HG03196 (cell line): ENCODE results near the gene TXNRD2.

Experiments
- ATAC-seq: cut with Tn5 transposase; IDR thresholded peaks from one replicate; pipeline ENCODE4 v1.9.1; 2021; ENCODE audit not compliant: unreplicated experiment

TXNRD2 gene

GRCh38 chr22:19941365-19942082 lies at the start of gene TXNRD2, which contains the start of gene COMT:
Gene TXNRD2, minus strand, starts transcription at chr22:19941818. Its CDS starts 15 bp downstream, at chr22:19941803.
Gene COMT, plus strand, starts transcription at chr22:19941772. Its CDS starts 20,755 bp downstream, at chr22:19962527.
- no peak for ATAC-seq

DNA sequence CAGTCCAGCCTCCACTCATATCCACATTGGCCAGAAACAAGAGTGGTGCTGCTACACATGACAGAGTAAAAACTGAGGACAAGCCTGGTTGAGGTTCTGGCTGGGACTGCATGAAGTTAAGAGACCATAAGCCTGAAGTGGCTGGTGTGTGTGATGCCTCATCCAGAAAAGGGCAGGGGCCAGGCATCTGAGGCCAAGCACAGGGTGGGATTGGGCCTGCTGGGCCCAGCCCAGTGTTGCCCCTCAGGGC lies 49.7 kb upstream of the TXNRD2 start:
- ATAC-seq = no peak

GRCh38 chr22:19990609-19991394 lies 49.2 kb upstream of the TXNRD2 start:
- no peak for ATAC-seq

DNA sequence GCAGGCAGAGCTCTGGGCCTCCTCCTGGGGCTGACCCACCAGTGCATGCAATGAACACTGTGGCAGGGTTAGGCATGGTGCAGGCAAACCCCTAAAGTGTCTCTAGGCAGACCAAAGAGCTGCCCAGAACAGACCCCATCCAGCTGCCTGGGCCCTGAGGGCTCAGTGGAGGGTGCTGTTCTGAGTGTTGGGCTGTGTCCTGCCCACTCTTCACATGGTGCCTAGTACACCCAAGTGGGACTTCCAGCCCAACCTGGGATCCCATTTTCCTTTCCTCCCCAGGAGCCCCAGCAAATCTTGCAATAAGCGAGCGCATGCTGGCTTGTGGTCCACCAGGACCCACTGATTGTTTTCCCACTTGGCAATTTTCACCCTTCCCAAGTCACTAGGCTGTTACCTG lies 48.6 kb upstream of the TXNRD2 start:
- no peak for ATAC-seq

DNA sequence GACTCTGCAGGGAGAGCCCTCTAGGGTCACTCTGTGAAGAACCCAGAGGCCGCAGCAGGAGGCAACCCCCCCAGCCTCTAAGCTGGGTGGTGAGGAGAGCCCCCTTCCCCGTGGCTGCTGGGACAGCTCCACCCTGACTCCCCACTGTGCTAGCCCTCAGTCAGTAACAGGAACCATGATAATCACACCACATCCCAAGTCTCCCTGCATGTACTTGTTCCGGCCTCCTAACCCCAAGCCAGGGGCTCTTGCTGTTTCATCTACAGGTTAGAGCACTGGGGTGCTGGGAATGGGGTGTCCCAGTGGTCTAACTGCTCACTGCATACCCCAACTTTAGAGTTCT lies 48.1 kb upstream of the TXNRD2 start:
- no peak for ATAC-seq

GRCh38 chr22:19988965-19989724 lies 47.5 kb upstream of the TXNRD2 start:
- no peak for ATAC-seq

- ATAC-seq = no peak
These were observed 46.8 kb upstream of the TXNRD2 start for GRCh38 chr22:19988331-19988808.

- ATAC-seq = no peak
These were observed 46.0 kb upstream of the TXNRD2 start for GRCh38 chr22:19987394-19988306.

DNA sequence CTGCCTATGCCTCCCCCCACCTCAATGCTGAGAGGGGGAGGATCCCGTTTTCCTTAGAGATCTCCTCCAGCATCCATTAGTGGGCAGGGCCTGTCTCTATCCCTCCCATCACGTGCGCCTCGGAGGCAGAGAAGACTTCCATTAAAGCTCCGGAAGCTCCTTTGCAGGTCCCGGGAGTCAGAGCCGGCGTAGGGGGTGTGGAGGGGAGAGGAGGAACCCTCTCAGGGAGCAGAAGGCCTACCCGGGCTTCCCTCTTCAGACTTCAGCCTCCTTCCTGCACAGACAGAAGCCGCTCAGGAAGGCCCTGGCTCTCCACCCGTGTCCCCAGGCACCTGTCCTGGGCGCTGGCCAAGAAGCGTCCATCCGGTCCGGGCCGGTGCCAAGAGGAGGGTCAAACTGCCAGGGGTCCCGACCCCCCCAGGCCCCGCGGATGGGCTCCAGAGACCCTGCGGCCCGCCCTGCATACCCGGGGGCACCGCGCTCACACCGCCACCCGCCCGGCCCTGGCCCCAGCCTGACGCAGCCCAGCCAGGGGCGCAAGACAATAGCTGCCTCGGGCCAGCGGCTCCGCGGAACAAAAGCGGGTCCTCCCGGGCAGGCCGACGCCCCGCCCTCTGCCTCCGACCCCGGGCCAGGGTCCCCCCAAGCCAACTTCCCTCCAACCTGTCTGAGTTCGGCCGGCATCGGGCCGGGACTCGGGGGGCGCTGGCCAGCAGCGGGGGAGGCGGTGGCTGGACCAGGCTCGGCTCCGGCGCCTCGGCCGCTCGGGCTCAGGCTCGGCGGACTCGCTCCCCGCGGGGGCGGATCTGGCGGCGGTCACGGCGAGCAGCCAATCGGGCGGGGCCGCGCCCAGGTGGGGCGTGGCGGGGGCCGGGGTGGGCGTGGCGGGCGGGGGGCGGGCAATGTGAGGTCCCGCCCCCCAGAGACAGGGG lies 45.1 kb upstream of the TXNRD2 start:
- no peak for ATAC-seq

GRCh38 chr22:19986011-19986409 lies 44.4 kb upstream of the TXNRD2 start:
- no peak for ATAC-seq

- ATAC-seq = no peak
These were observed 43.5 kb upstream of the TXNRD2 start for GRCh38 chr22:19984851-19985811.

DNA sequence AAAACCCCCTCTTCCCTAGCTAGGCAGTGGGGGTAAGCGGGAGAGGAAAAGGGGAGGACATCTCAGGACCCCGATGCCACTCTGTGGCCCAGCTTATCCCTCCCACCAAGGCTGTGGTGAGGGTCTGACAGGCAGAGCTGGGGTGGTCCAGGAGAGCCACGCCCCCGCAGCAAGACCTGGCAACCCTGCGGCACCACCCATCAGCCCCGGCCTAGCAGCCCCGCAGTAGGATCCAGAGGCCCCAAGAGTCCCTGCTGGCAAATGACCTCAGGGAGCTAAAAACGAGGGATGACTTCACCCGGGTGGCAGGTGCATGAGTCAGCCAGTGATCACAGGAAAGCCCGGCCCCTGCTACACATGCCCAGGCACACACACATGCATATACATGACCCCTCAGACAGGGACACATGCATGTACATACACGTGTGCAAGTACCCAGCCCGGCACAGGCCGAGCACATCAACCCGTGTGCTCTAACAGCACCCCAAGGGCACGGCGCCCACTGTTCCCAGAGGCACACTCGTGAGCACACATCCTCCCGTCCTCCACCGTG lies 42.7 kb upstream of the TXNRD2 start:
- ATAC-seq = no peak

DNA sequence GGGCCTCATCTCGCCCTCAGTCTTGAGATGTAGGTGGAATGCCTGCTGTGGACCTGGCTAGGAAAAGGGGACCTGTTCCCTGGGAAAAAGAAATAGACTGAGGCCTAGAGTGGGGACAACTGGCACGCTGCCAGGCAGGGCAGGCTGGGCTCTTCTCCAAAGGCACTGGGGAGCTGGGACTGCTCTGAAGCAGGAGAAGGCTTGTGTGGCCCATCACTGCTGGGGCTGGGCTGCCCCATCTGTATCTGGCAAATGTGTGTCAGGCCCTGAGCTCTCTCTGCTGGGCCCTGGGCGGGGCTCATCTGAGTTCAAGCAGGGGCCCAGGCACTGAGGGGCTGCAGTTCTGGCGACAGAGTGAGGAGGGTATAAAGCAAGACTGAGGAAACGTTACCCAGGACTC lies 42.1 kb upstream of the TXNRD2 start:
- ATAC-seq = no peak

DNA sequence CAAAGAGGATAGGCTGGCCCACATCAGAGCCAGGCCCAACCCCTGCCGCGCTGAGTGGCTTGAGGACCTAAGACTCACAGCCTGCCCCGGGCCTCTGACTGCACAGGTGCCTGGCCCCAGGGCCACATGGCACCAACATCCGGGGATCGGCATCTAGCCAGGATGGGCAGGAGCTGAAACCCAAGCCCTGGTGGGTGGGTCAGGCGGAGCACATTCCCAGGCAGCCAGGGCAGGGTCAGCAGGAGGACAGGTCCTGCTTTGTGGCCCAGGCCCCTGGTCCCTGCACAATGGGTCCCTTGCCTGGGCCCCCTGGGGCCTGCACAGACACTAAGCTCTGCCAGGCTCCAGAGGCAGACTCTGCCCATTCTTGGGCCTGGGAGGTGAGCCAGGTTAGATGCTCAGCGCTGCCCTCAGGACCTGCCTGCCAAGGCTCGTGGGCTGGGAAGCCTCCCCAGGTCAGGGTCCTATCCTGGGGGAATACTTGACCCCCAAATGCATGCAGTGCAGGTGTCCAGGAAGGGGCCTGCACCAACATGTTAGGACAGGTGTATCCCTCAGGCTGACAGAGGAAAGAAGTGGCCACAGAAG lies 41.5 kb upstream of the TXNRD2 start:
- ATAC-seq = no peak

- ATAC-seq = no peak
These were observed 40.6 kb upstream of the TXNRD2 start for GRCh38 chr22:19981961-19982920.

- no peak for ATAC-seq
These were observed 39.7 kb upstream of the TXNRD2 start for GRCh38 chr22:19981171-19981960.
